GM12892 (cell line): ENCODE results near the gene PRRT1B.

Experiments used
- DNase-seq: peaks from one replicate; pipeline ENCODE4 v3.0.0; 2011; ENCODE audit not compliant: insufficient read length
- FAIRE-seq: peaks from 2 replicates; lab custom pipeline; 2011; peaks lifted over from hg19 to GRCh38; lab: Jason Lieb, UNC
- POLR2A ChIP-seq: IDR thresholded peaks from 2 replicates; pipeline ENCODE4 v1.6.1; 2011; ENCODE audit warnings: low read depth, low read length, control low read depth
- POLR2AphosphoS5 ChIP-seq: IDR thresholded peaks from 2 replicates; pipeline ENCODE4 v1.6.1; 2011; ENCODE audit warnings: low read depth, low read length, control low read depth
- TAF1 ChIP-seq: IDR thresholded peaks from 2 replicates; pipeline ENCODE4 v1.6.1; 2011; ENCODE audit warnings: low read depth, mild to moderate bottlenecking, control low read depth, low read length, borderline replicate concordance

Gene PRRT1B

GRCh38 chr9:131578021-131578420 lies 32.7 kb downstream of the PRRT1B start:
- TF ChIP-seq POLR2A (no peak), POLR2AphosphoS5 (no peak; the same call in 1 of the 2 replicates), TAF1 (no peak)
- DNase-seq (no peak), FAIRE-seq (no peak)

GRCh38 chr9:131578731-131579504 lies 33.6 kb downstream of the PRRT1B start:
- FAIRE-seq (no peak), DNase-seq (peak; percentile 43)
- TF ChIP-seq POLR2AphosphoS5 (peak; percentile 19; the same call in 1 of the 2 replicates), POLR2A (peak; percentile 3; the same call in 1 of the 2 replicates), TAF1 (no peak)

DNA sequence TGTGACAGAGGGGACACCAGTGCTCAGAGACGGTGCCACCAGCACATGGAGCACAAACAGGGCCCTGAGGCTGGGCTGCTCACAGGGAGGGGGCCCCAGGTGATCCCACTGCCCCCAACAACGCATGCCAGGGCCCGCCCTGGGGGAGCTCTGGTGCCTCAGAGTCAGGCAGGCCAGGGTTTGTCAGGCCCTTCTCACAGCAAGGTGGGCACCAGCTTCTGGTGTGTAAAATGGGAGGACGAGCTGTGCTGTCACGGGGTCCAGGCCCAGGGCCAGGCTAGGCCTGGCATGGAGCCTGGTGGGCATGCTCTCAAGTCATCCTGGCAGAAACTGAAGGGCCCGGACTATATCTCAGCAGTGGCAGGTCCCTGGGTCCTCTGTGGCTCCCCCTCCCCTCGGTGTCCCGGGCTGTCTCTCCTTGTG lies 34.5 kb downstream of the PRRT1B start:
- FAIRE-seq = no peak
- TF ChIP-seq POLR2AphosphoS5 = no peak
- TF ChIP-seq TAF1 = no peak
- no peak for TF ChIP-seq POLR2A
- DNase-seq = no peak

- FAIRE-seq = no peak
- DNase-seq = no peak
- TF ChIP-seq POLR2A = no peak
- TF ChIP-seq POLR2AphosphoS5 = no peak
- TF ChIP-seq TAF1 = no peak
Measured at GRCh38 chr9:131580358-131580757, 35.0 kb downstream of the PRRT1B start.

DNA sequence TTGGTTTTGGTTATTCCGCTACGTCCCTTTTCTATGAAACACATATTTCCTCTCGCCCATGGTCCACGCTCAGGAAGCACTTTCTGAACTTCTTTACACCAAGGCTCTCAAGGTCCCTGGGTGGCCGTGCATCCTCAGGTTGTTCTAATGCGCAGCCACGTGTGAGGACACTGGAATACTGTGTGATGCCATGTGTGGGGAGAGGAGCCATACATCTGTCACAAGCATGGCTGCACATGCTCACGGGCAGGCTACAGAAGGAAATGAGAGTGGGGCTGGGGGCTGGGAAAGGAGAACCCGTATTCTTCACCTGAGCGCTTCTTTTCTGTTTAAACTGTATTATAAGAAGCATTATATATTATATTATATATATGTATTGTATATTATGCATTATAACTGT lies 36.7 kb downstream of the PRRT1B start:
- TF ChIP-seq POLR2AphosphoS5 = no peak
- TF ChIP-seq TAF1 = no peak
- no peak for TF ChIP-seq POLR2A
- FAIRE-seq = no peak
- DNase-seq = no peak

- no peak; the same call in 1 of the 2 replicates for TF ChIP-seq POLR2AphosphoS5
- TF ChIP-seq TAF1 = no peak
- FAIRE-seq (no peak), DNase-seq (no peak)
Measured at GRCh38 chr9:131582466-131583336, 37.4 kb downstream of the PRRT1B start.

DNA sequence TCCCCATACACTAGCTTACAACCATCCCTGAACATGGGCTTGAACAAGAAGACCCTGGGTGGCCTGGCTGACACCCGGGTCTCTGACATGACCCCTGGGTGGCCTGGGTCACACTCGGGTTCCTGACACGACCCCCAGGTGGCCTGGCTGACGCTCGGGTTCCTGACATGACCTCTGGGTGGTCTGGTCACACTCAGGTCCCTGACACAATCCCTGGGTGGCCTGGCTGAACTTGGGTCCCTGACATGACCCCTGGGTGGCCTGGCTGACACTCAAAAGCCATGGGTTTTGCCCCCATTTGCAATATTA lies 38.0 kb downstream of the PRRT1B start:
- no peak for FAIRE-seq
- TF ChIP-seq TAF1 = no peak
- no peak for DNase-seq

GRCh38 chr9:131583836-131584555 lies 38.7 kb downstream of the PRRT1B start:
- FAIRE-seq = no peak
- TF ChIP-seq POLR2AphosphoS5 = no peak
- no peak for TF ChIP-seq TAF1
- no peak for TF ChIP-seq POLR2A
- no peak for DNase-seq

DNA sequence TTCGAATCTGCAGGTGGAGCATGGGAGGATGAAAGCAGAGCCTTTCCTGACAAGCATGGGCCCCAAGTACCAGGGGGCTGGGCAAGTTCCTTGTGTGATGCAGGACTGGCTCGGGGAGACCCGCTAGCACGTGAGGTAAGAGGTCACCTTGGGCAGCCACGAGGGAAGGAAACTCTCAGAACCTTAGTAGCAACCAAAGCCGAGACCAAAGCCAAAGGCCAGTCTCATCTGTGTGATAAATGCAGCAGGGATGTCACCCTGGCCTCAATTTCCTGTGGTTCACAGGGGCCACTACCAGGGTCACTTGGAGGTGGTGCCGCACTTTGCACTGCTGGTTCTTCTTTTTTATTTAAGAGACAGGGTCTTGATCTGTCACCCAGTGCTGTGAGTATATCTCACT lies 39.5 kb downstream of the PRRT1B start:
- FAIRE-seq = no peak
- DNase-seq = no peak
- TF ChIP-seq TAF1 = no peak
- TF ChIP-seq POLR2AphosphoS5 = no peak
- no peak for TF ChIP-seq POLR2A

DNA sequence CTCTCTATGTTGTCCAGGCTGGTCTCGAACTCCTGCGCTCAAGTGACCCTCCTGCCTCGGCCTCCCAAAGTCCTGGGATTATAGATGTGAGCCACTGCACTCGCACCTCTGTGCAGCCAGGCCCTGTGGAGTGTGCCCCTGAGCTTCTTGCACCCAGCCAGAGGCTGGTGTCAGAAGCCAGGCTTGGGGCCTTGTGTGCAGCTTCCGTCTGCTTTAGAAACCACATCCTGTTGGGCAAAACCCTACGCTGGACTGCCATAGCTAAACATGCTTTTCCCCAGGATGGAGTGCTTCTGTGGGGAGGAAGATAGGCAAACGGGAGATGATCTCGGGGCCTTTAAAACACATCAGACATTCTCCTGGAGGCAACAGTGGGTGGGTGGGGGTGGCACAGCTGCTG lies 40.1 kb downstream of the PRRT1B start:
- FAIRE-seq (no peak), DNase-seq (no peak)
- TF ChIP-seq POLR2A = no peak
- no peak for TF ChIP-seq TAF1
- no peak for TF ChIP-seq POLR2AphosphoS5

GRCh38 chr9:131587331-131587730 lies 42.0 kb downstream of the PRRT1B start:
- no peak; the same call in 1 of the 2 replicates for TF ChIP-seq POLR2AphosphoS5
- TF ChIP-seq TAF1 = no peak
- DNase-seq = no peak
- no peak for FAIRE-seq
